GM19328 (cell line): ENCODE results near the gene HAVCR2.
"Not testable (repeated sequence)": the region's sequence is repeated elsewhere in the genome, so short reads cannot be mapped to it uniquely, and the experiment has no call there.

ENCODE experiments used
- ATAC-seq: cut with Tn5 transposase; IDR thresholded peaks from one replicate; pipeline ENCODE4 v1.9.1; 2021; ENCODE audit warnings: mild to moderate bottlenecking, moderate library complexity; ENCODE audit not compliant: unreplicated experiment

HAVCR2 gene

DNA sequence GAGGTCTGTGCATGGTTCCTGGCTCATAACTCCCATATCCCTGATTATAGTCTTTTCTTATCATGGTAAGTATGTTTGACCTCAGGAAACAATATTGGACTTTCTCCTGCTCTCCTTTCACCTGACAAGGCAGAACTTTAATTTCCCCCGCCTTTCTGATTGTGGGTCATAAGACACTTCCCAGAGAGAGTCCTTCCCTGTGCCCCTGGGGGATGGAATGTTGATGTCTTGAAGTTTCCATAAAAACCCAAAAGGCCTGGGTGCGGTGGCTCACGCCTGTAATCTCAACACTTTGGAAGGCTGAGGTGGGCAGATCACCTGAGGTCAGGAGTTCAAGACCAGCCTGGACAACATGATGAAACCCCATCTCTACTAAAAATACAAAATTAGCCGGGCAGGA, 61.8 kb downstream of the HAVCR2 start:
- ATAC-seq, result not testable (repeated sequence)

DNA sequence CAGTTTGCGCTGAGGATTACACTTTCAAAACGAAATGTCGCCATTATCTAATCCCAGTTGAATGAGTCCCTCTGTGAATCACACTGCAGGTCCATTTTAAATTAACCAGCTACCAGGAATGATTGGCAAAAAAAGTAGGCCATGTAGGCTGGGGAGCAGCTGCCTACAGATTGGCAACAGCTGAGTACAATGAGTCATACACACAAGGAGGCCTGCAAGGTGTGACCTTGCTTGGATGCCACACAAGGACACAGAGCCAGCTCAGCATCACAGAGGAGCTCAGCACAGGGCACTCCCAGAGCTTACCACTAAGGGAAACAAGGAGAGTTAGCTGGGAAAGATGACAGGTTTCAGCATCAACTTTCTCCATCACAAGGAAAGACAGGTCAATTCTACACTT, 62.8 kb downstream of the HAVCR2 start:
- no peak for ATAC-seq

DNA sequence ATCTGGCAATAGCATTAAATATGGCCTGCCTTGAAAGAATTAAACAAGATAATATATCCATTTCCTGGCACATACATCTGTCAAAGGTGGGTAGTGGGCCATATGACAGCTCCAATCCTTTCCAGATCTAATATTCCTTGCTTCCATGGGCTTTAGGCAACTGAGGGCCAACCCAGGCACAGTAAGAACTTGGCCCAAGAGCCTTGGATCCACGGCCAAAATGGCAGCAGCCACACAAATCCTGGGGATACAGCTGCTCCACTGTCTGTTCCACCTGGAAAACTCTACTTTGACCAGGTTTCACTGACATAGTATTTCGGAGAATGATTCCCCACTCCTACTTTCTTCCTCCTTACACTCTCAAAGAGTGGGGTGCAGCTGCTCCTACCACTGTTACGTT, 63.2 kb downstream of the HAVCR2 start:
- no peak for ATAC-seq

DNA sequence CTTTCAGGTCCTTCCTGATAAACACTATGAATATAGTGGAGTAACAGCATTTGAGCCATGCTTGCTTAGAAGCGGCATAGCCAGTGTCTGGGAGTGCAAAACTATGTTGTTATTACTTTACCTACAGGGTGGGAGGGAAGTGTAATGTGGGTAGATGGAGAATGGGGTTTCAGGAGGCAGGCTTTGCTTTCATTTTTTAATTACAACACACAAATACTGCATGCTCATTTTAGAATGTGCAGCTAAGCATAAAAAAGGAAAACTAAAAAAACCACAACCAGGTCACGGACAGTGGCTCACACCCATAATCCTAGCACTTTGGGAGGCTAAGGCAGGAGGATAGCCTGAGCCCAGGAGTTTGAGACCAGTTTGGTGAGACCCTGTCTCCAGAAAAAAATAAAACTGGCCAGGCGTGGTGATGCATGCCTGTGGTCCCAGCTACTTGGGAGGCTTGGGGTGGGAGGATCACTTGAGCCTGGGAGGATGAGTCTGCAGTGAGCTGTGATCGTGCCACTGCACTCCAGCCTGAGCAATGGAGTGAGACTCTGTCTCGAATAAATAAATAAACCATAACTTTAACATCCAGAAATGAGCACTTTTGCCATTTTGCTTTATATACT, 70.2 kb downstream of the HAVCR2 start:
- ATAC-seq, result no peak
